GM23338 (cell line): Measurements from ENCODE around the gene SYT13. TPM values are rescaled to one million over a fixed set of nuclear protein-coding genes. Genes with fewer than 3 reads are reported as not detected.

ENCODE experiments used
- ATAC-seq: fragments of 200-7000 bp; cut with Tn5 transposase; 3 replicates; pipeline ENCODE4 v1.9.1; 2020
- DNase-seq: peaks from one replicate; pipeline ENCODE4 v3.0.0-alpha.2; 2015; ENCODE audit warnings: low spot score
- H2AFZ ChIP-seq: fragments of 200-600 bp; sonication (generic); 2 replicates; pipeline ENCODE4 v1.8.0; 2016; ENCODE audit warnings: antibody characterized with exemption, mild to moderate bottlenecking, moderate library complexity
- H3F3A ChIP-seq: fragments of 200-600 bp; sonication (generic); replicated peaks from 2 replicates; pipeline ENCODE4 v1.8.0; 2017; ENCODE audit warnings: antibody characterized with exemption, mixed run types, low read depth
- H3K27ac ChIP-seq: fragments of 200-600 bp; sonication (generic); 2 replicates; pipeline ENCODE4 v1.6.1; 2016; ENCODE audit warnings: low read depth
- H3K27me3 ChIP-seq: fragments of 200-600 bp; sonication (generic); 2 replicates; pipeline ENCODE4 v1.8.0; 2016; ENCODE audit warnings: mild to moderate bottlenecking, mixed run types, moderate library complexity; ENCODE audit not compliant: insufficient read depth
- H3K36me3 ChIP-seq: fragments of 200-600 bp; sonication (generic); 2 replicates; pipeline ENCODE4 v1.8.0; 2016; ENCODE audit warnings: mild to moderate bottlenecking; ENCODE audit not compliant: insufficient read depth
- H3K4me1 ChIP-seq: fragments of 200-600 bp; sonication (generic); 2 replicates; pipeline ENCODE4 v1.8.0; 2016; ENCODE audit warnings: mild to moderate bottlenecking, moderate library complexity; ENCODE audit not compliant: insufficient read depth
- H3K4me2 ChIP-seq: fragments of 200-600 bp; sonication (generic); 2 replicates; pipeline ENCODE4 v1.7.1; 2017; ENCODE audit warnings: mixed run types
- H3K4me3 ChIP-seq: fragments of 200-600 bp; sonication (generic); 2 replicates; pipeline ENCODE4 v1.6.1; 2016; ENCODE audit warnings: mixed run types
- H3K79me2 ChIP-seq: fragments of 200-600 bp; sonication (generic); replicated peaks from 2 replicates; pipeline ENCODE4 v1.8.0; 2017; ENCODE audit warnings: mild to moderate bottlenecking; ENCODE audit not compliant: insufficient read depth
- H3K9me2 ChIP-seq: fragments of 200-600 bp; sonication (generic); 2 replicates; pipeline ENCODE4 v1.8.0; 2017; ENCODE audit not compliant: insufficient read depth
- H4K20me1 ChIP-seq: fragments of 200-600 bp; sonication (generic); replicated peaks from 2 replicates; pipeline ENCODE4 v1.8.0; 2017; ENCODE audit warnings: mild to moderate bottlenecking; ENCODE audit not compliant: insufficient read depth
- H3K27ac Mint-ChIP-seq: 2 replicates; pipeline ENCODE4 v1.8.0; 2020; ENCODE audit warnings: inconsistent platforms, mild to moderate bottlenecking, moderate library complexity, mixed read lengths
- H3K27me3 Mint-ChIP-seq: 3 replicates; pipeline ENCODE4 v1.8.0; 2022; ENCODE audit warnings: low read depth, mild to moderate bottlenecking, moderate library complexity, mixed read lengths, inconsistent platforms; ENCODE audit not compliant: insufficient read depth, poor library complexity
- H3K36me3 Mint-ChIP-seq: 3 replicates; pipeline ENCODE4 v1.8.0; 2021; ENCODE audit warnings: low read depth, mild to moderate bottlenecking, inconsistent platforms, moderate library complexity, mixed read lengths
- H3K4me1 Mint-ChIP-seq: 3 replicates; pipeline ENCODE4 v1.8.0; 2020; ENCODE audit warnings: mild to moderate bottlenecking, inconsistent platforms, mixed read lengths
- H3K4me3 Mint-ChIP-seq: 3 replicates; pipeline ENCODE4 v1.8.0; 2021; ENCODE audit warnings: moderate library complexity, mild to moderate bottlenecking, inconsistent platforms, mixed read lengths
- H3K9me3 Mint-ChIP-seq: 3 replicates; pipeline ENCODE4 v1.8.0; 2020; ENCODE audit warnings: moderate library complexity, mild to moderate bottlenecking, inconsistent platforms, mixed read lengths
- CREB1 ChIP-seq: fragments of 250-450 bp; sonication (Bioruptor Pico); IDR thresholded peaks from 2 replicates; pipeline ENCODE4 v1.5.0; 2020; ENCODE audit warnings: low read depth, mild to moderate bottlenecking, moderate library complexity
- EZH2 ChIP-seq: fragments of 200-600 bp; sonication (generic); IDR thresholded peaks from one replicate; pipeline ENCODE4 v1.8.0; 2017; ENCODE audit warnings: antibody characterized with exemption, mild to moderate bottlenecking, low read depth; ENCODE audit not compliant: unreplicated experiment
- EZH2phosphoT487 ChIP-seq: fragments of 200-600 bp; sonication (generic); IDR thresholded peaks from one replicate; pipeline ENCODE4 v1.8.1; 2018; ENCODE audit warnings: antibody characterized with exemption; ENCODE audit not compliant: unreplicated experiment
- JUNB ChIP-seq: IDR thresholded peaks from one replicate; pipeline ENCODE4 v1.6.1; 2016; ENCODE audit warnings: antibody characterized with exemption; ENCODE audit not compliant: unreplicated experiment
- NANOG ChIP-seq: IDR thresholded peaks from 2 replicates; pipeline ENCODE4 v1.6.1; 2016; ENCODE audit warnings: antibody characterized with exemption, borderline replicate concordance
- STAT1 ChIP-seq: IDR thresholded peaks from one replicate; pipeline ENCODE4 v1.6.1; 2016; ENCODE audit warnings: antibody characterized with exemption; ENCODE audit not compliant: unreplicated experiment
- ZNF114 ChIP-seq: fragments of 250-450 bp; sonication (Bioruptor Pico); IDR thresholded peaks from 2 replicates; pipeline ENCODE4 v1.5.0; 2020; ENCODE audit warnings: mild to moderate bottlenecking, moderate library complexity
- ZNF331 ChIP-seq: fragments of 250-450 bp; sonication (Bioruptor Pico); IDR thresholded peaks from 2 replicates; pipeline ENCODE4 v1.5.0; 2020; ENCODE audit warnings: low read depth, mild to moderate bottlenecking, moderate library complexity
- ZNF462 ChIP-seq: fragments of 250-450 bp; sonication (Bioruptor Pico); IDR thresholded peaks from 2 replicates; pipeline ENCODE4 v1.5.0; 2020; ENCODE audit warnings: mild to moderate bottlenecking, moderate library complexity
- polyA plus RNA-seq: library from polyadenylated mRNA; unstranded; fragments of >200 nt; fragmentation: Nextera tagmentation; extraction: Ambion mirVana; gene quantifications from 2 replicates; pipeline ENCODE4 v1.2.1, GENCODE V29; 2016
- total RNA-seq: library from RNA; depleted of rRNA; stranded (reverse); fragments of >200 nt; shearing (Covaris generic); gene quantifications from 2 replicates; pipeline ENCODE4 v1.2.3, GENCODE V29; 2014
- TF ChIP-seq, protein P1 (sequence below): IDR thresholded peaks from 2 replicates; pipeline ENCODE4 v1.6.1; 2016; ENCODE audit warnings: antibody characterized with exemption

Gene SYT13
- total and polyA plus RNA-seq, 2 experiments from 2014 or later = 3.4 to 16.3 TPM

DNA sequence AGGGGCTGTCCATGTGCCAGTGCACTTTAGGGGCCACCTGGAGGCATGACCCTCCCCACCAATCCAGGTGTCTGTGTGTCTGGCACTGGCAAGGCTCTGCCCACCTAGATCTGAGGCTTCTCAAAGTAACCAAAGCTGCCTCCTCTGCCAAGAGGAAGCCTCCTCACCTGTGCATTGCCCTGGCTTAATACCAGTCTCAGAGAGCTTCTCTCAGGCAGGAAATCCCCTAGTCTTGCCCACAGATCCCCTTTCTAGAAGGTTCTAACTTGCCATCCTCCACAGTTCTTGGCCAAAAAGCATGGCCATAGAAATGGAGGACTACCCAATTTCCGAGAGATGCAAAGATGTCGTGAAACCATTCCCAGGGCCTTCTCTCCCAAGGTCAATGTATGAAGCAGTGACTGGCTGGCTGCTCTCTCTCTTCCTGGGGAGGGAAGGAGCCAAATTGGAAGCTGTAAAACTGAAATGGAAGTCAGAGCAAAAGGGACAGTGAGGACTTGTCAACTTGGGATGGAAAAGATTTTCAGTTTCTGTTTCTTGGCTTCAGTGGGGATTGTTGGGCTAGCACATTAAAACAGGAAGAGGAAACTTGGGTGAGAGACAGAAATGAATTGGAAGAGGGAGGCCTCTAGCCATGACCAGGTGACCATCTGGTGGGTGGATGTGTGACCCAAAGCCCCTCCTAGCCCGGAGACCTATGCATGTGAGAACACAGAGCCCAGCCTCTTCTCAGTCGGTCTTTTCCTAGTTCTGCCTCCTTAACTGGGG is 70.9 kb downstream of the SYT13 start:
- H3K4me1 ChIP-seq = peaks cover 4% of the 10 kb centered on the region
- H3K4me3 ChIP-seq = no peak overlapping the region
- H3K9me2 ChIP-seq = no peaks in the 10 kb centered on the region
- no peaks in the 10 kb centered on the region; the same call in 1 of the 2 replicates for H4K20me1 ChIP-seq
- no peaks in the 10 kb centered on the region for H3K79me2 ChIP-seq
- no peaks in the 10 kb centered on the region for H3K36me3 ChIP-seq
- TF ChIP-seq JUNB (no peak), EZH2 (no peak), ZNF114 (CRISPR knock-in tag) (no peak), STAT1 (no peak), EZH2phosphoT487 (no peak), ZNF462 (CRISPR knock-in tag) (no peak), ZNF331 (CRISPR knock-in tag) (no peak), NANOG (no peak), CREB1 (no peak)
- TF ChIP-seq, protein P1, sequence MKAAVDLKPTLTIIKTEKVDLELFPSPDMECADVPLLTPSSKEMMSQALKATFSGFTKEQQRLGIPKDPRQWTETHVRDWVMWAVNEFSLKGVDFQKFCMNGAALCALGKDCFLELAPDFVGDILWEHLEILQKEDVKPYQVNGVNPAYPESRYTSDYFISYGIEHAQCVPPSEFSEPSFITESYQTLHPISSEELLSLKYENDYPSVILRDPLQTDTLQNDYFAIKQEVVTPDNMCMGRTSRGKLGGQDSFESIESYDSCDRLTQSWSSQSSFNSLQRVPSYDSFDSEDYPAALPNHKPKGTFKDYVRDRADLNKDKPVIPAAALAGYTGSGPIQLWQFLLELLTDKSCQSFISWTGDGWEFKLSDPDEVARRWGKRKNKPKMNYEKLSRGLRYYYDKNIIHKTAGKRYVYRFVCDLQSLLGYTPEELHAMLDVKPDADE = no peak
- H3K27me3 ChIP-seq = no peaks in the 10 kb centered on the region
- no peak overlapping the region for H3K27ac ChIP-seq
- Mint-ChIP-seq H3K4me3 (no peak overlapping the region), H3K36me3 (peaks cover 9% of the 10 kb centered on the region; the same call in 2 of the 3 replicates), H3K27ac (no peak overlapping the region), H3K4me1 (peaks cover 13% of the 10 kb centered on the region), H3K27me3 (peaks cover 1% of the 10 kb centered on the region), H3K9me3 (no peaks in the 10 kb centered on the region)
- DNase-seq = no peak
- no peak overlapping the region for H2AFZ ChIP-seq
- H3F3A ChIP-seq = no peaks in the 10 kb centered on the region
- H3K4me2 ChIP-seq = no peak overlapping the region
- ATAC-seq = no peak
